ENCODE measurements around the gene XAGE2.

The XAGE2 gene

DNA sequence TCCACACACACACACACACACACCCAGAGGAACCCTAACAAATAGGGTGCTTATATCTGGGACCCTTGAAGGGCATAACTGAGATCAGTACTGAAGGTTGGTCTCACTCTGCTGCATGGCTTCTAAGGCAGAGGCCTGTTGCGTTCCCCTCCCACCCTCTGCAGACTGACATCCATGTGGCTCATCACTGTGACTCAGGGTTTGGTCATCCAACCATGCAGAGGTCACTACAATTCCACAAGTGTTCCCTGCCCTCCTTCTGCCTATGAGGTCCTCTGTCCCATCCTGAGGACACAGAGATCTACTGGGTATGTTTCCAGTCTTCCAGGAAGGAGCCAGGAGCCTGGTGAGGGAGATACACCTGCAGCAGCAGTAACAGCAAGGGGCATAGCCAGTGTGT, 55.8 kb downstream of the XAGE2 start:
- DNase-seq (ENCODE audit: low read depth in 3 of 3), result no peak

Data from stimulated activated CD4-positive, alpha-beta T cell treated with anti-CD3 and anti-CD28 coated beads, TNF-alpha, amount 100 ng/mL, for 4 hours (primary cell).